ENCODE data around the gene NAA80. TPM values are rescaled to one million over a fixed set of nuclear protein-coding genes. Genes with fewer than 3 reads are reported as not detected.
"Not testable (repeated sequence)": the region's sequence is repeated elsewhere in the genome, so short reads cannot be mapped to it uniquely, and the experiment has no call there.

Gene NAA80
- total RNA-seq, 2 donors from 2014 or later, result 35.3 to 42.9 TPM

DNA sequence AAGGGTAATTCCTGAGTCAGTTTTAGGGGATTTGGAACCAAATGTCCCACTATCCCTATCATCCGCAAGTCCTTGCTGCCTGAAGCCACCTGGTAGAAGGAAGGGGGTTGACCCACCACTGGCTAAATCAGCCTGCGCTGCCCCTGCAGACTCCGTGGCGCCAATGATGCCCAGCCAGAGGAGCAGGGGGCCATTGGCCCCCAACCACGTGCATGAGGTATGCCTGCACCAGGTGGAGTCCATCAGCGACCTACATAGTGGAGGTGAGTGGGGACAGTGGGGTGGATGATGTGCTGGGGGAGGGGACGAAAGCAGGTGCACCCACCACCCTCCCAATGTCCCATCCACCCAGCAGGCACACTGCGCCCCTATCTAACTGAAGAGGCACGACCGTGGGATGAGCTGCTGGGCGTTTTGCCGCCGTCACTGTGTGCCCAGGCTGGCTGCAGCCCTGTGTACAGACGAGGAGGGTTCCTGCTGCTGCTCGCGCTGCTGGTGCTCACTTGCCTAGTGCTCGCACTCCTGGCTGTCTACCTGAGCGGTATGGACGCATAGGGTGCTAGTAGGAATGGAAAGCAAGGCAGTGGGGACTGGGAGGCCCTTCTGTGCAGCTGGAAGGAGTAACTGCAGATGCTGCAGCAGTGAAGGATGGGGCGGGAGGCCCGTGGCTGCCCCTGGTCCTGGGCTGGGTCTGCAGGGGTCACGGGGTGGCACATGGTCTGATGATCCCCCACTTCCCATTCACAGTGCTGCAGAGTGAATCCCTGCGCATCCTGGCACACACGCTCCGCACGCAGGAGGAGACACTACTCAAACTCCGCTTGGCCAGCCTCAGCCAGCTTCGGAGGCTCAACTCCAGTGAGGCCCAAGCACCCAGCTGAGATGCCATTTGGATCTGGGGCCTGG lies 12.6 kb downstream of the NAA80 start:
- ATAC-seq, result no peak
- Mint-ChIP-seq H3K4me3 (no peak overlapping the region), H3K27me3 (no peaks in the 10 kb centered on the region), H3K27ac (no peak overlapping the region), H3K36me3 (ENCODE audit: low read depth) (no peaks in the 10 kb centered on the region), H3K4me1 (peaks cover 7% of the 10 kb centered on the region)
- H3K9me3 ChIP-seq (ENCODE audit: control insufficient read depth, low read length, poor library complexity, severe bottlenecking), result no peaks in the 10 kb centered on the region
- DNase-seq, result no peak

DNA sequence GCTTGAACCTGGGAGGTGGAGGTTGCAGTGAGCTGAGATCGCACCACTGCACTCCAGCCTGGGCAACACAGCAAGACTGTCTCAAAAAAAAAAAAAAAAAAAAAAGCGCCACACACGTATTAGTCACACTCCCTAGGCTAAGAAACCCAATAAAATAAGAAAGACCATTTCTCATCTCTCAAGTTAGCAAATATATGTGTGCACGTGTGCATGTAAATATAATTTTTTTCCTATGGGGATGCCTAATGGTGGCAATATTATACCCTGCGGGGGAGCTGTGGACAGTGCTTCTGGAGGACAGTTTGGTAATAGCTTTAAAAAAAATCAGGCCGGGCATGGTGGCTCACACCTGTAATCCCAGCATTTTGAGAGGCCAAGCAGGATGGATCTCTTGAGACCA lies 15.1 kb downstream of the NAA80 start:
- H3K4me3 Mint-ChIP-seq; DNase-seq; H3K9me3 ChIP-seq (ENCODE audit: control insufficient read depth, low read length, poor library complexity, severe bottlenecking); H3K27ac Mint-ChIP-seq; ATAC-seq; H3K27me3 Mint-ChIP-seq; H3K4me1 Mint-ChIP-seq; H3K36me3 Mint-ChIP-seq (ENCODE audit: low read depth): not testable (repeated sequence)

DNA sequence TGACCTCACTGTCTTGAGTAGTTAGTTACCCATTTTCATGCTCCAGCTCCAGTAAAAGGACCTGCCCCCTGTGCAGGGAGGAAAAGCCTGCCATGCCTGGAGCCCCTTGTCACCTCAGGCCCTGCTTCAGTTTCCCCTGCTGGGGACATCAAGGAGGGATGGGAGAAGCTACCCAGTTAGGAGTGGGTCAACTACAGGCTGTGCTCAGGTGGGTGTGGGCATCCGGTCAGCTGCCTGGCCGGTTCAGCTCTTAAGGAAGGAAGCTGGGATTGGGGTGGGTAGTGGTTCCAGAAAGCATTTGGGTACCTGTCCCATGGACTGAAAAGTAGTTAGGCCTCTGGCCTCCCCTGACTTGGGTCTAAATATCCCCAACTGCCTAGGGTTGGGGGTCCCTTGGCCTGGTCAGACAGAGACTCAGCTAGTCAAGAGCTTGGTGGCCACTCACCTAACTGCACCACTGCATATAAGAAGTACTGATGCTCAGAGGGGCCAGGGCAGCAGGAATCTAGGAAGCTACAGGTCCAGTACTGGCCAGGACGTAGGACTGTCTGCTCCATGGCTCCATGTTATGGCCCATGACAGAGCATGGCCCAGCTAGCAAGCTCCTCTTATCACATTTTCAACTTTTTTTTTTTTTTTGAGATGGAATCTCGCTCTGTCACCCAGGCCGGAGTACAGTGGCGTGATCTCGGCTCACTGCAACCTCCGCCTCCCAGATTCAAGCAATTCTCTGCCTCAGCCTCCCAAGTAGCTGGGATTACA lies 19.8 kb downstream of the NAA80 start:
- Mint-ChIP-seq H3K36me3 (ENCODE audit: low read depth) (peaks cover 2% of the 10 kb centered on the region), H3K4me1 (peaks cover 10% of the 10 kb centered on the region), H3K4me3 (no peak overlapping the region), H3K27me3 (peaks cover 19% of the 10 kb centered on the region), H3K27ac (no peak overlapping the region)
- ATAC-seq, result no peak
- H3K9me3 ChIP-seq (ENCODE audit: control insufficient read depth, low read length, poor library complexity, severe bottlenecking), result no peaks in the 10 kb centered on the region
- DNase-seq, result no peak

DNA sequence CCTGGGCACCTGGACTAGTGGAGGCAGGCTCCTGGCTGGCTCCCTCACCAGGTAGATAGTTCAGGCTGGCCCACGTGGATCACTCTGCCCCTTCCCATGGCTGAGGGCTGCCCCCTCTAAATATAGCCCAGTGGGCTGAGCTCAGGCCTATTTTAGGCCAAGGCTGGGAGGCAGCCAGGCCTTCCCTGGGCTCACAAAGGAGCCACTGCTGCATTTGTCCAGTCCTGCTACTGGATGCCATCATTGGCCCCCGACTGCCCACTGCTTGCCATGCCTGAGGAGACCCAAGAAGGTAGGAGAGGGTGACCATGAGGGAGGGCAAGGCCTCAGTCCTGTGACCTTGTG lies 20.4 kb downstream of the NAA80 start, which contains the start of gene LSMEM2:
Gene LSMEM2 (plus strand): TSS at position 208 of the 345 bp plus-strand sequence. CDS start 27 bp downstream, at position 235.
- H3K27ac Mint-ChIP-seq, result no peak within 1 kb of the TSS
- DNase-seq, result no peak
- no peak for ATAC-seq
- no peaks in the 10 kb centered on the region for H3K9me3 ChIP-seq (ENCODE audit: control insufficient read depth, low read length, poor library complexity, severe bottlenecking)
- H3K27me3 Mint-ChIP-seq, result peaks cover 25% of the 10 kb centered on the region
- peaks cover 5% of the 10 kb centered on the region for H3K36me3 Mint-ChIP-seq (ENCODE audit: low read depth)
- H3K4me3 Mint-ChIP-seq, result no peak within 1 kb of the TSS
- peaks cover 14% of the 10 kb centered on the region for H3K4me1 Mint-ChIP-seq

DNA sequence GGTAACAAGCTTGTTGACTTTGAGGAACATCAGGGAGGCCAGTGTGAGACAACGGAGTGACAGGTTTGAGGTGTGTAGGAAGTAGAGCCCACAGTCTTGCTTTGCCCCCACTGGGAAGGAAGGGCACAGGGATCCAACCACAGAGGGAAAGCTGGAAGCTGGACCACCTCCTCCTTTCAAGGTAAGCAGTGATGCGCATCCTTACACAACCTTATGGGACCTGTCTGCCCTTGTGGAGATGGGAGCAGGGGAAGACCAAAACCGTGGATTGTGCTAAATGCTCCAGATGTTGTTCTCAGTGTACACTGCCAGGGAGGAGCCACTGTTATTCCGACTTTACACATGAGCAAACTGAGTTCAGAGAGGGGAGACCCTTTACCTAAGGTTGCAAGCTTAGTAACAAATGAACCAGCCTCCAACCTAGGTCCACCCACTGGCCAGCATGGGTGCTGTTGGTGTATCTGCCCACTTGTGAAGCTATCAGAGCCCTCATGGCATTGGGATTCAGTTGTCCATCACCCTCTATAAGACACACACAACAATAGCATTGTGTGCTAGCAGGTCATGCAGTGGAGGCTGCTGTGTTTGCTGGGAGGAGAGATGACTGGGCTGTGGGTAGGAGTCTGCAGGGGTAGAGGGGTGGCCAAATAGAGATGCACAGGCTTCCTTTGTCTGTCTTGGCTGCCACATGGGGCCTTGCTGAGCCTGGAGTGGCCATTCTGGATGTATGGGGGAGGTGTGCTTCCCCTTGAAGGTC lies 20.9 kb downstream of the NAA80 start:
- DNase-seq, result no peak
- H3K27me3 Mint-ChIP-seq, result peaks cover 25% of the 10 kb centered on the region
- H3K4me3 Mint-ChIP-seq, result no peak overlapping the region
- no peaks in the 10 kb centered on the region for H3K9me3 ChIP-seq (ENCODE audit: control insufficient read depth, low read length, poor library complexity, severe bottlenecking)
- peaks cover 5% of the 10 kb centered on the region for H3K36me3 Mint-ChIP-seq (ENCODE audit: low read depth)
- no peak overlapping the region for H3K27ac Mint-ChIP-seq
- peaks cover 14% of the 10 kb centered on the region for H3K4me1 Mint-ChIP-seq
- no peak for ATAC-seq

DNA sequence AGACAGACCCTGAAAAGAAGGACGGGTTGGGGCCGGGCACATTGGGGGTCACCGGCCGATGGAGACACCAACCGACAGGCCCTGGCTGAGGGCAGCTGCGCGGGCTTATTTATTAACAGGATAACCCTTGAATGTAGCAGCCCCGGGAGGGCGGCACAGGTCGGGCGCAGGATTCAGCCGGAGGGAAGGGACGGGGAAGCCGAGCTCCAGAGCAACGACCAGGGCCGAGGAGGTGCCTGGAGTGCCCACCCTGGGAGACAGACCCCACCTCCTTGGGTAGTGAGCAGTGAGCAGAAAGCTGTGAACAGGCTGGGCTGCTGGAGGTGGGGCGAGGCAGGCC lies 22.5 kb downstream of the NAA80 start:
- Mint-ChIP-seq H3K36me3 (ENCODE audit: low read depth) (peaks cover 8% of the 10 kb centered on the region), H3K27ac (peak overlapping the region; percentile 49), H3K4me3 (no peak overlapping the region), H3K27me3 (peaks cover 30% of the 10 kb centered on the region), H3K4me1 (peaks cover 19% of the 10 kb centered on the region)
- DNase-seq (no peak), ATAC-seq (no peak)
- no peaks in the 10 kb centered on the region for H3K9me3 ChIP-seq (ENCODE audit: control insufficient read depth, low read length, poor library complexity, severe bottlenecking)

DNA sequence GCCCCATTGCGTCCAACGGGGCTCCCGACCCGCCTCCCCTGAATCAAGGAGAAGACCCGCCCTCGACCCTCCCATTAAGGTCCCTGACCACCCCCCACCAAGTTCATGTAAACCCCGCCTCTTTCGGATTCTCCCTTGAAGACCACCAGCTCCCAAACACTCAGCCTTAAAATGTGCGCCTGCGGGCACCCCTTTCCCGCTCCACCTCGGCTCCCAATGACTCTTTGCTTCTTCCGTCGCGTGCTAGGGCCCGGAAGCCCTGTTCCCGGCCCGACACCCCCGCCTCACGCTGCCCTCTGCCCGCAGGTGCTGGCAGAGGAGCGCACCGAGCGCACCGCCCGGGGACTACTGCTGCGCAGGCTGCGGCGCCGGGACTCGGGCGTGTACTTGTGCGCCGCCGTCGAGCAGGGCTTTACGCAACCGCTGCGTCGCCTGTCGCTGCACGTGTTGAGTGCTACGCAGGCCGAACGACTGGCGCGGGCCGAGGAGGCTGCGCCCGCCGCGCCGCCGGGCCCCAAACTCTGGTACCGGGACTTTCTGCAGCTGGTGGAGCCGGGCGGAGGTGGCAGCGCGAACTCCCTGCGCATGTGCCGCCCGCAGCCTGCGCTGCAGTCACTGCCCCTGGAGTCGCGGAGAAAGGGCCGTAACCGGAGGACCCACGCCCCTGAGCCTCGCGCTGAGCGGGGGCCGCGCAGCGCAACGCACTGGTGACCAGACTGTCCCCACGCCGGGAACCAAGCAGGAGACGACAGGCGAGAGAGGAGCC lies 23.0 kb downstream of the NAA80 start:
- DNase-seq, result no peak
- peak overlapping the region; percentile 49 for H3K27ac Mint-ChIP-seq
- H3K4me3 Mint-ChIP-seq, result peak overlapping the region; percentile 78
- H3K36me3 Mint-ChIP-seq (ENCODE audit: low read depth), result peaks cover 8% of the 10 kb centered on the region
- no peaks in the 10 kb centered on the region for H3K9me3 ChIP-seq (ENCODE audit: control insufficient read depth, low read length, poor library complexity, severe bottlenecking)
- H3K4me1 Mint-ChIP-seq, result peaks cover 21% of the 10 kb centered on the region
- H3K27me3 Mint-ChIP-seq, result peaks cover 30% of the 10 kb centered on the region
- ATAC-seq, result peak; percentile 47

DNA sequence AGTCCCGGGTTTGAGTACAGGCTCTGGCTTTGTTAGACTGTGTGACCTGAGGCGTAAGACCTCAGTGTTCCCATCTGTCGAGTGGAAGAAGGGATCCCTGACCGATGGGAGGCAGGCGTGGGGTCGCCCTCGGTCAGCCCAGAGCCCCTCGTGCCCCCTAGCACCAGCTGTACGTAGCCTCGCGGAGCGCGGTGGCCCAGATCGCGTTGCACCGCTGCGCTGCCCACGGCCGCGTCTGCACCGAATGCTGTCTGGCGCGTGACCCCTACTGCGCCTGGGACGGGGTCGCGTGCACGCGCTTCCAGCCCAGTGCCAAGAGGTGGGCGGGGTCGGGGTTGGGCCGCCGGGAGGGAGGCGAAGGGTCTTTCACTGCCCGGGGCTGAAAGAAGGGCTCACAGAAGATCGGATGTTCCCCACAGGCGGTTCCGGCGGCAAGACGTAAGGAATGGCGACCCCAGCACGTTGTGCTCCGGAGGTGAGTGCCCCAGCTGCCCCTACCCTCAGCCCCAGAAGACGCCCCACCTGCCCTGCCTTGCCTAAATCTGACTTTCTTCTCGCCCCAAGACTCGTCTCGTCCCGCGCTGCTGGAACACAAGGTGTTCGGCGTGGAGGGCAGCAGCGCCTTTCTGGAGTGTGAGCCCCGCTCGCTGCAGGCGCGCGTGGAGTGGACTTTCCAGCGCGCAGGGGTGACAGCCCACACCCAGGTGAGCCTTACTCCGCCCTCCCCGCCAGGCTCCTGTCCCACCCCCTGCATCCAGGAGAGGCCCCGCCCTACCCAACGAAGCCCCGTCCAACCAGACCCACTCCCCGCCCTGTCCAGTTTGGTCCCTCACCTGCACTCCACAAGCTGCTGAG lies 23.8 kb downstream of the NAA80 start:
- Mint-ChIP-seq H3K4me1 (peaks cover 21% of the 10 kb centered on the region), H3K27ac (peak overlapping the region; percentile 90), H3K4me3 (peak overlapping the region; percentile 70), H3K36me3 (ENCODE audit: low read depth) (peaks cover 8% of the 10 kb centered on the region), H3K27me3 (peaks cover 30% of the 10 kb centered on the region)
- H3K9me3 ChIP-seq (ENCODE audit: control insufficient read depth, low read length, poor library complexity, severe bottlenecking), result no peaks in the 10 kb centered on the region
- DNase-seq, result no peak
- ATAC-seq, result no peak

DNA sequence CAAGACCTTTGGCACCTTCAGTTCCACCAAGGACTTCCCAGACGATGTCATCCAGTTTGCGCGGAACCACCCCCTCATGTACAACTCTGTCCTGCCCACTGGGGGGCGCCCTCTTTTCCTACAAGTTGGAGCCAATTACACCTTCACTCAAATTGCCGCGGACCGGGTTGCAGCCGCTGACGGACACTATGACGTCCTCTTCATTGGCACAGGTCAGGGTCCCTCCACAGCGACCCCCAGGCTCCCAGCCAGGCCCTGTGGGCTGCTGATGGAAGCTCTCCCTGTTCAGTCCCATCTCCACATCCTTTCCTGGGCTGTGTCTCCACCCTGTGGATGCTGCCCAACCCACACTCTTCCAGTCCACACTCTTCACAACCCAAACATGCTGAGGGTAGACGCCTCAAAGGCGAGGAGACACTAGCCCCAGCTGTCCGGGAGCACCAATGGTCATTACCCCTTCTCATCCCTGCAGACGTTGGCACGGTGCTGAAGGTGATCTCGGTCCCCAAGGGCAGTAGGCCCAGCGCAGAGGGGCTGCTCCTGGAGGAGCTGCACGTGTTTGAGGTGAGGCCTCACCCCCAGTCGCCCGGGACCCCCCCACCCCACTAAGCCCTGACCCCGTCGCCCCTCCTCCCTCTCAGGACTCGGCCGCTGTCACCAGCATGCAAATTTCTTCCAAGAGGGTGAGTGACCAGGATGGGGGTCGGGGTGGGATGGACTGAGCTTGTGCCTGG lies 24.7 kb downstream of the NAA80 start:
- peak; percentile 50 for ATAC-seq
- peaks cover 30% of the 10 kb centered on the region for H3K27me3 Mint-ChIP-seq
- peak overlapping the region; percentile 90 for H3K27ac Mint-ChIP-seq
- H3K36me3 Mint-ChIP-seq (ENCODE audit: low read depth), result peaks cover 8% of the 10 kb centered on the region
- peak; percentile 51 to 60 (median 55) for DNase-seq
- H3K9me3 ChIP-seq (ENCODE audit: control insufficient read depth, low read length, poor library complexity, severe bottlenecking), result no peaks in the 10 kb centered on the region
- peaks cover 21% of the 10 kb centered on the region for H3K4me1 Mint-ChIP-seq
- H3K4me3 Mint-ChIP-seq, result peak overlapping the region; percentile 82

DNA sequence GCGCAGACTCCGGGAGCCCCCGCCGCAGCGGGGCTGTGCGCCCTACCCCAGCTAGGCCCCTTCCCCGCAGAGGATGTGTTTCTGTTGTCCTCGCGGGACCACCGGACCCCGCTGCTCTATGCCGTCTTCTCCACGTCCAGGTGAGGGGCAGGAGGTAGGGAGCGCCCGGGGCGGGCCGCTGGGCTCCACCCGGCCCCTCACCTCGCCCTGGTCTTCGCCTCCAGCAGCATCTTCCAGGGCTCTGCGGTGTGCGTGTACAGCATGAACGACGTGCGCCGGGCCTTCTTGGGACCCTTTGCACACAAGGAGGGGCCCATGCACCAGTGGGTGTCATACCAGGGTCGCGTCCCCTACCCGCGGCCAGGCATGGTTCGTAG lies 25.5 kb downstream of the NAA80 start:
- peaks cover 30% of the 10 kb centered on the region for H3K27me3 Mint-ChIP-seq
- no peak overlapping the region for H3K4me3 Mint-ChIP-seq
- H3K9me3 ChIP-seq (ENCODE audit: control insufficient read depth, low read length, poor library complexity, severe bottlenecking), result no peaks in the 10 kb centered on the region
- H3K36me3 Mint-ChIP-seq (ENCODE audit: low read depth), result peaks cover 8% of the 10 kb centered on the region
- peak overlapping the region; percentile 90 for H3K27ac Mint-ChIP-seq
- ATAC-seq (no peak), DNase-seq (no peak)
- H3K4me1 Mint-ChIP-seq, result peaks cover 21% of the 10 kb centered on the region

DNA sequence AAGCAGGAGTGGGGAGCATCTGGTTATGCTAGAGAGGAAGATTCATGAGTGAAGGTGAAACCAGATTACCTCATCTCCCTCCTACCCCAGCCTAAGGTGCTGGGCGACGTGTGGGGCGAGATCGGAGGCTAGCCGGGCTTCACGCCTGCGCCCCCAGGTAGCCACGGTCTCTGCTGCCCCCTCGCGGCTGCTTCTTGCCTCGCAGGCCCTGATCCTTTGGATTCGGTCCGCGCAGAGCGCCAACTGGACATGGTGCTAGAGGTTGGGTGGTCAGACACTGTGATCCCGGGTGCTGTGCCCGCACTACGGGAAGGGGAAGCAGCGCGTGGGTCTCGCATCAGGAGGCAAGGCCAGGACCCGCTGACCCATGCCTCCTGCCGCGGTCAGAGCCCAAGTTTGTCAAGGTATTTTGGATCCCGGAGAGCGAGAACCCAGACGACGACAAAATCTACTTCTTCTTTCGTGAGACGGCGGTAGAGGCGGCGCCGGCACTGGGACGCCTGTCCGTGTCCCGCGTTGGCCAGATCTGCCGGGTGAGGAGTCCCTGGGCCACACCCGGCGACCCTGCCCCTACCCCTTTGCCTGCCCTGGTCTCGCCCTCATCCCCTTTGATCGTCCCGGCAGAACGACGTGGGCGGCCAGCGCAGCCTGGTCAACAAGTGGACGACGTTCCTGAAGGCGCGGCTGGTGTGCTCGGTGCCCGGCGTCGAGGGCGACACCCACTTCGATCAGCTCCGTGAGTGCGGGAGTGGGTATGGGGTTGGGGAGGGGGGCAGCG lies 26.1 kb downstream of the NAA80 start:
- Mint-ChIP-seq H3K4me1 (peaks cover 21% of the 10 kb centered on the region), H3K27ac (peak overlapping the region; percentile 73), H3K36me3 (ENCODE audit: low read depth) (peaks cover 8% of the 10 kb centered on the region), H3K27me3 (peaks cover 30% of the 10 kb centered on the region), H3K4me3 (peak overlapping the region; percentile 84)
- no peaks in the 10 kb centered on the region for H3K9me3 ChIP-seq (ENCODE audit: control insufficient read depth, low read length, poor library complexity, severe bottlenecking)
- peak; percentile 88 for ATAC-seq
- DNase-seq, result peak; percentile 74 to 85 (median 81)

All from T-helper 17 cell (primary cell).